Prostate gland (tissue), 2 donors: Measurements from ENCODE around the gene CAPSL. TPM values are rescaled to one million over a fixed set of nuclear protein-coding genes. Genes with fewer than 3 reads are reported as not detected.

Experiments
- DNase-seq: peaks from one replicate; pipeline ENCODE4 v3.0.0-alpha.2; 2019; ENCODE audit warnings: low spot score
- H3K27ac ChIP-seq, 2 donors: fragments of 200-600 bp; sonication (generic); 2 replicates each; pipeline ENCODE4 v1.5.1; 2017 to 2019
- H3K27me3 ChIP-seq: fragments of 200-600 bp; sonication (generic); replicated peaks from 2 replicates; pipeline ENCODE4 v1.5.1; 2019; ENCODE audit not compliant: insufficient read depth
- H3K36me3 ChIP-seq, 2 donors: fragments of 200-600 bp; sonication (generic); 1 replicate in 1 of 2; 2 replicates in 1 of 2; pipeline versions ENCODE4 v1.5.1 to v1.8.1; 2017 to 2019
- H3K4me1 ChIP-seq: fragments of 200-600 bp; sonication (generic); replicated peaks from 2 replicates; pipeline ENCODE4 v1.5.1; 2019
- H3K4me3 ChIP-seq, 2 donors: fragments of 200-600 bp; sonication (generic); 2 replicates each; pipeline ENCODE4 v1.5.1; 2017 to 2019
- H3K9me3 ChIP-seq: fragments of 200-600 bp; sonication (generic); 2 replicates; pipeline ENCODE4 v1.5.1; 2017
- CTCF ChIP-seq, 4 experiments: fragments of 200-600 bp in 2 of 4; fragments of 450-650 bp in 2 of 4; sonication (generic) in 2 of 4; IDR thresholded peaks; 1 replicate in 3 of 4; 2 replicates in 1 of 4; pipeline ENCODE4 v1.5.1; 2016 to 2019; ENCODE audit warnings: antibody characterized with exemption in 4 of 4, mild to moderate bottlenecking in 2 of 4, moderate library complexity in 2 of 4
- POLR2A ChIP-seq: fragments of 450-650 bp; IDR thresholded peaks from one replicate; pipeline ENCODE4 v1.6.1; 2016; ENCODE audit warnings: antibody characterized with exemption, mild to moderate bottlenecking
- POLR2AphosphoS5 ChIP-seq: sonication (generic); formaldehyde crosslinking; IDR thresholded peaks from one replicate; pipeline ENCODE4 v1.6.1; 2017; ENCODE audit warnings: antibody characterized with exemption
- WGBS: methylation state at CpG from one replicate; pipeline ENCODE4 v1.1.5; 2018; 5-methylcytosine and 5-hydroxymethylcytosine counted together
- intact Hi-C: fragments of 100-400 bp; cut with DNase I; formaldehyde crosslinking; loops from one replicate; pipeline ENCODE4 v1.14.2; 2022
- total RNA-seq, 2 donors: library from RNA; depleted of rRNA; stranded (reverse); fragments of >200 nt; gene quantifications; one replicate each; pipeline ENCODE4 v1.1.0, GENCODE V29; 2016

The CAPSL gene
- total RNA-seq, 2 donors from 2014 or later: not detected

- H3K27ac ChIP-seq: no peak overlapping the region
- 23% methylated on average over 15 of the region's 21 CpGs for whole genome bisulfite sequencing
- no peaks in the 10 kb centered on the region for H3K4me1 ChIP-seq
- TF ChIP-seq CTCF (IDR thresholded peaks at IDR 0.05) (peak; percentile 18 to 67 (median 58)), POLR2A (no peak)
- no peak overlapping the region for H3K4me3 ChIP-seq
- no peaks in the 10 kb centered on the region for H3K36me3 ChIP-seq
- no peaks in the 10 kb centered on the region for H3K9me3 ChIP-seq
- H3K27me3 ChIP-seq: no peaks in the 10 kb centered on the region
- intact Hi-C loops: loop anchor here (2.0 to 5.0 kb wide), 2 partner anchors 148 to 836 kb away; no protein-coding TSS in a partner anchor
- DNase-seq: peak; percentile 55
Measured at GRCh38 chr5:35924950-35925722, 13.3 kb downstream of the CAPSL start.

GRCh38 chr5:35924122-35924949, 14.1 kb downstream of the CAPSL start:
- Histone ChIP-seq H3K9me3 (no peaks in the 10 kb centered on the region), H3K36me3 (no peaks in the 10 kb centered on the region), H3K27me3 (no peaks in the 10 kb centered on the region), H3K4me1 (no peaks in the 10 kb centered on the region), H3K27ac (no peak overlapping the region), H3K4me3 (no peak overlapping the region)
- no peak for DNase-seq
- intact Hi-C loops: loop anchor here (2.0 kb wide), 1 partner anchor 836 kb away; no protein-coding TSS in a partner anchor
- TF ChIP-seq POLR2A (no peak), CTCF (IDR thresholded peaks at IDR 0.05) (no peak), POLR2AphosphoS5 (no peak)
- WGBS: 49% methylated on average over 10 of the region's 10 CpGs

GRCh38 chr5:35922468-35922867, 16.0 kb downstream of the CAPSL start:
- Histone ChIP-seq H3K4me1 (no peaks in the 10 kb centered on the region), H3K36me3 (no peaks in the 10 kb centered on the region), H3K27me3 (no peaks in the 10 kb centered on the region), H3K4me3 (no peak overlapping the region), H3K27ac (no peak overlapping the region), H3K9me3 (no peaks in the 10 kb centered on the region)
- WGBS: 86% methylated on average over 7 of the region's 7 CpGs
- no peak for DNase-seq
- TF ChIP-seq POLR2AphosphoS5: no peak
- TF ChIP-seq POLR2A: no peak
- no peak for TF ChIP-seq CTCF (IDR thresholded peaks at IDR 0.05)
- intact Hi-C loops: no loop called here

- no peak for DNase-seq
- 84% methylated on average over 5 of the region's 5 CpGs for WGBS
- no peak overlapping the region for H3K27ac ChIP-seq
- no peaks in the 10 kb centered on the region for H3K36me3 ChIP-seq
- no peaks in the 10 kb centered on the region for H3K4me1 ChIP-seq
- no peak overlapping the region for H3K4me3 ChIP-seq
- intact Hi-C loops: no loop called here
- H3K27me3 ChIP-seq: no peaks in the 10 kb centered on the region
- TF ChIP-seq CTCF (IDR thresholded peaks at IDR 0.05) (no peak), POLR2AphosphoS5 (no peak), POLR2A (no peak)
- no peaks in the 10 kb centered on the region for H3K9me3 ChIP-seq
Measured at GRCh38 chr5:35921930-35922329, 16.5 kb downstream of the CAPSL start.
